ENCODE data around the gene PLP2.
"Not testable (repeated sequence)": the region's sequence is repeated elsewhere in the genome, so short reads cannot be mapped to it uniquely, and the experiment has no call there.

The PLP2 gene

GRCh38 chrX:49164589-49165360, 6.9 kb upstream of the PLP2 start:
- no peak for DNase-seq

- DNase-seq, result no peak
These were observed 5.5 kb upstream of the PLP2 start for GRCh38 chrX:49165901-49166881.

DNA sequence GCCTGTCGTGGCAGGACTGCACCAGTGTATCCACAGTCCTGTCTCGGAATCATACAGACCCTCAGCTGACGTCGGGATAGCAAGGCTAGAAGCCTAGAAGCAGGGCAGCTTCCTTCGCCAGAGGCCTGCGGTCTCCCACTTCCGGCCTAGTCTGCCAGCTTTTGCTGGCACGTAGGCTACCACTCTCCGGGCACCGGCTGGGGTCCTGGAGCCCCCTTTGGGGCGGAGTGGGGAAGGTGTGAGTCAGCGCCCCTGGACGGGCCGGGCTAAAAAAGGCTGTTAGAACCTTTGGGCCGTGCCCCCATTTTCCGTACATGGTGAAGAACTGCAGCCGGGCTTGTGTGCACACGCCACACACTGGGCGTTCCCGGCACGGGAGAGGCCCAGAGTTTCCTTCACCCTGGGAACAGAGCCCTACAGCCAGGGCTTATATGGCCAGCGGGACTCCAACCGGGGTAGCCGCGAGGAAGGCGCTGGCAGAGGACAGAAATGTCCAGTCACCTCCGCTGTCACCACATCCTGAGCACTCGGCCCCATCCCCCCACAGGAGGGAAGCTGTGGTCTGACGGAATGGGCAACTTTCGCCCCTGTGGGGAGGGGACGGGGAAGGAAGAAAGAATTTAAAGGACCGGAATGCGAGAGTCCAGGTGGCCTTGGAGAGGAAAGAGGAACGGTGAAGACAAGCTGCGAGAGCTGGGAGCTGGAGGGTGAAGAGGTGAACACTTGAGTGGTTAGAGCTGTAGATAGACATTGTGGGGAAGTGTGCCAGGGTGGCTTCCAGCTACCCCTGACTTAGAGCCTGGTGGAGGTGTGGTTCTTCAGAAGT, 4.6 kb upstream of the PLP2 start:
- DNase-seq, result no peak

DNA sequence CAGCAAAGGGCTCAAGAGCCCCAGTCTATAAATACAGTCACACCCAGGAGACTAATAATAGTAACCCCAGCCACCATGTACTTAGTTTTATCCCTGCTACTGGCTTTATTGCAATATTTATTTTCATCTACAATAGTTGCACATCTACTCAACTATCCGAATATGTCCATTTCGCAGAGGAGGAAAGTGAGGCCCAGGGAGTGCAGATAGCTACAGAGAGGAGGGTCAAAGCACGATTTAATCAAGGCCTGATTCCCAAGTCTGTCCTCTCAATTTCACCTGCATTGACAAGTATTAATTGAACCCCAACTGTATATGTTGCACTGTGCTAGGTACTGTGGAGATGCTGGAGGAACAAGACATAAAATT, 4.0 kb upstream of the PLP2 start:
- DNase-seq, result no peak

- DNase-seq, result no peak
These were observed 632 bp downstream of the PLP2 start for GRCh38 chrX:49172280-49172780.

DNA sequence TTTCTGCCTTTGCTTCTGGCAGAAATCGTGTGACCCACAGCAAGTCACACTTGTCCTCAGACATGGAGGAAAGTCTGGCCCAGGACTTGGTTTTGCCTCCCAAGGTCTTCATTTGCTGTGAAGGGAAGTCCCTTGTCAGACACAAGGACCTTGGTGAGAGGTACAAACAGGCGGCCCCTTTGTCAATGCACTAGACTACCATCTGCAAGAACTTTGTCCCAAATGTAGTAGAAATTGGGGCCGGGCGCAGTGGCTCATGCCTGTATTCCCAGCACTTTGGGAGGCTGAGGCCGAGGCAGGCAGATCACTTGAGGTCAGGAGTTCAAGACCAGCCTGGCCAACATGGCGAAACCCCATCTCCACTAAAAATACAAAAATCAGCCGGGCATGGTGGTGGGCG, 1.8 kb downstream of the PLP2 start:
- not testable (repeated sequence) for DNase-seq

- DNase-seq, result no peak
These were observed 3.0 kb downstream of the PLP2 start for GRCh38 chrX:49174723-49175122.

GRCh38 chrX:49175435-49176274, 4.0 kb downstream of the PLP2 start:
- no peak for DNase-seq

- DNase-seq, result no peak
These were observed 5.0 kb downstream of the PLP2 start for GRCh38 chrX:49176421-49177326.

GRCh38 chrX:49177338-49177833, 5.7 kb downstream of the PLP2 start:
- DNase-seq, result no peak

- no peak for DNase-seq
These were observed 6.3 kb downstream of the PLP2 start for GRCh38 chrX:49177873-49178480.

DNA sequence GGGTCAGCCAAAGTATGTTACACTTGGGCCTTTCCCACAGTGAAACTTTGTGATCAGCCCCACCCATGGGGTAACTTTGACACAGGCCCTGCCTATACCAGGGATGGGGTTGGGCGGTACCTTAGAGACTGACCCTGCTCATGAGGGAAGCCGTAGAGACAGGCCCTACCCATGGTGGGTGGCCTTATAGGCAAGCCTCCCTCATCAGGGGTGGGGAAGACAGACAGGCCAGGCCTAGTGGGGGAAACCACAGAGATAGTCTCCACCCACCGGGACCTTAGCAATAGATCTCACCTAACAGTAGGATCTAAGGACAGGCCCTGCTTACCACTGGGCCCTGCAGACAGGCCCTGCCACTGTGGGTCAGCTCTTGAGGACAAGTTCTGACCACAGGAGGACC, 6.8 kb downstream of the PLP2 start:
- DNase-seq, result no peak

DNA sequence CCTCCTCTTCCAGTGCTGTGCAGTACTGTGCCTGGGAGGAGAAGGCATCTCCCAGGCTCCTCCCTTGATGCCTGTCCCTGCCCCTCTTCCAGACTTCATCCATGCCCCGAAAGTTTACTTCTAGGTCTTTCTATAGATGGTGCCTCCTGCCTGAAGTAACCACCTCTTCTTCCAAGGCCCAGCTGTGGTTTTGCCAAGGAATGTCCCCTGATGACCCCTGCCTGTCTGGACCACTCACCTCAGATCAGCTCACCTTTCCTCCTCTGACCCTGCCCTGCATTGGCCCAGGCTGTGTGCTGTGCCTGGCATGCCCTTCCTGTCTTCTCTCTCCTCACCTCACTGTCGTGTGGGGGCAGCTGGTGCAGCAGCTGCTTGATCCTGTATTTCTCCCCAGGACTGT, 7.7 kb downstream of the PLP2 start:
- DNase-seq, result no peak

GRCh38 chrX:49183701-49184281, 12.1 kb downstream of the PLP2 start:
- DNase-seq, result no peak

DNA sequence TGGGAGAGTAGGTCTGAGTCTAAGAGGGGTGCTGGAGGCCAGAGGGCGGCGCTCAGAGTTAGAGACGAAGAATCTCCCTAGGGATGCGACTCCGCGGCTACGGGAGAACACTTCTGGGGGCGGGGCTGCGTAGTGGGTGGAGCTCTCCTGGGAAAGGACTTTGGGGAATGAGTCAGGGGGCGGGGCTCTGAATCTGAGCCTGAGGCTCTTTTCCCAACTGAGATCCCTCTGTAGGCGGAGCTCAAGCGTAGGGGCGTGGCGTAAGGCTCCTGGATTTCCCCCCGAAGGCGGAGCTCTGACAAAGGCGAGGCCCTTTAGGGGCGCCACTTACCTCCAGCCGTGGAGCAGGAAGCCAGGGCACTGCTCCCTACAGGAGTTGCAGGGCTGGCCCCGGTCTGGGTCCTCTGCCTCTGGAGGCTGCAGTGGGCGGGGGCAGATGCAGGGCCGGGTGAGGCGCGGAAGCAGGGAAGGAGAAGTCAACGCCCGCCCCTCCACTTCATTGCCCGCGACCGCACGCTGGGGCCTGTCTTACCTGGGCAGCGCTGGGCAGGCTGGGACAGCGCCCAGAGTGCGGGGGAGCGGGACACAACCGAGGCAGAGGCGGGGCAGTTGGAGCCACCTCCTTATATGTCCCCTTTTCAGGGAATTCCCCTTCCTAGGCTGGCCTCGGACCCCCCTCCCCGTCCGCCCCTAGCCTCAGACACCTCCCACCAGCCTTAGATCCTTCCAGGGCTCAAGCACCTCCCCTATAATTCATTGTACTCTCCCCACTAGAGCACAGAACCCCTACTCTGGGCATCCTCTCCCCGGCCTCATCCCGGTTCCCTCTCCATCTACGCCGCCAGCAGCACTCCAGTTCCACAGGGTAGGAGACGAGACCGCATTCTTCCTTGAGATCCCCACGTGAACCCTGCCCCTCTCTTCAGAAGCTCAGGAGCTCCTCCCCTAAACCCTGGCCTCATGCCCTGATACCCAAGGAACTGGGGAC, 12.9 kb downstream of the PLP2 start:
- DNase-seq, result peak; percentile 69

DNA sequence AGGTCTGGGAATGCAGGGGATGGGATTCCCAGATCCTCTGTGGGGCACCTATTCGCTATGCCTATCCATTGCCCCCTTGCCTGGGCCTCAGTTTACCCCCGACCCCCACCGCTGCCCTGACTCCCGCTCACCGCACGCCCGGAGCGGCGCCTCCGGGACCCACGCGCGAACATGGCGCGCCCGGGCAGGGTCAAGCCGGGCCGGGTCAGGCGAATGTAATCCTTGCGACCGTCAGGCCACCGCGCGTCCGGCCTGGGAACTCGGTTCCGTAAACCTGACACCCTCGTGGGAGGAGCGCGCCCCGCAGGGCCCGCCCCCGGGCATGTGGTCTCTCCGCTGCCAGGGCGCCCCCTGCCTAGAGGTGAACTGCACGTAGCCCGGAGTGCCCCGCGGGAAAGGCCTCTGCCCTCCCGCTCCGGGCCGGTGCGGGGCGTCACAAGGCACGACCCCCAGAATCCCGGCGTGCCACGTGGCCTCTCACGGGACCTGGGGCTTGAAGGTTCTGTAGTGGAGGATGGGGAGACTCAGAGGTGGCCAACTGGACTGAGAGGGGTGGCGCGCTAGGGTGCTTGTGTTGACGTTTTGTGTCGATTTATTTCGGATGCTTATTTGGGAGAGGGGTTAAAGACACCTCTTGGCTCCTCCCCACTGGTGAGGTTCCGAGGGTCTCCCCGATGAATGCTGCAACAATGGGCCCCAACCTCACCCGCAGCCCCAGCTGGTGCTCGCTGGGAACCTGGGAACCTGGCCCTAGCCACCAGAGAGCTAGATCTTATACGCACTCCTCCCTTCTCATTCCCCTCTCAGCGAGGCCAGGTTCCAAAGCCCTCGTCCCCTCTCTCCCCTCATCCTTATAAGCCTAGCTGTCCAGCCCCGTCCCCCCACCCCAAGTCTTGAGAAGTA, 14.7 kb downstream of the PLP2 start, which contains the start of gene PRICKLE3:
TSS of gene PRICKLE3 (minus strand) at position 249 of the 903 bp plus-strand sequence. CDS start at position 173, 76 bp downstream.
- no peak for DNase-seq

DNA sequence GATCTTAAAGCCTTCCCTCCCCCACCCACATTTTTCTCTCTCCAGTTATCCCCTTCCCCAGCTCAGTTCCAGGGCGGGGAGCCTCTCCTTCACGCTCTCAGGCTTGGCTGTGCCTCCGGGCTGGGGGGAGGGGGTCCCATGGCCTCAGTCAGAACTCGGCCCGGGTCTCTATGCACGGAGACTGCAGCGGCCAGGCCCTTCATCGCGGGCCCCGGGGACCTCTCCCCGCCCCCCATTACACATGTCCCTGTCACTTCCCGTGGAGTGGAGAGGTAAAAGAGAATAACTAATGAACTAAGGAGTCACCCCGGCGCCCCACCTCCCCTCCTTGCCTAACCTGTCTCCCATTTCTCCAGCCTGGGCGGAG, 15.3 kb downstream of the PLP2 start:
- DNase-seq, result no peak
